GM12891 (cell line): ENCODE results near the gene POLD3.

Experiments
- POLR2A ChIP-seq: IDR thresholded peaks from 2 replicates; pipeline ENCODE4 v1.6.1; 2011; ENCODE audit warnings: low read depth, low read length, control low read depth
- POLR2AphosphoS5 ChIP-seq: IDR thresholded peaks from 2 replicates; pipeline ENCODE4 v1.6.1; 2011; ENCODE audit warnings: low read depth, low read length, control low read depth

- TF ChIP-seq POLR2A (no peak), POLR2AphosphoS5 (no peak)
Observed at GRCh38 chr11:74577181-74577580, 15.2 kb upstream of the POLD3 start.
